LNCaP clone FGC (cell line): ENCODE measurements around the gene LANCL1.
"Not testable (repeated sequence)": the region's sequence is repeated elsewhere in the genome, so short reads cannot be mapped to it uniquely, and the experiment has no call there.

Experiments
- DNase-seq: peaks from one replicate; pipeline ENCODE4 v3.0.0-alpha.2; 2011; ENCODE audit warnings: low read depth
- H3K4me3 ChIP-seq: 2 replicates; pipeline ENCODE4 v1.5.1; 2011; ENCODE audit warnings: mild to moderate bottlenecking, low read depth, low read length, control low read depth
- CTCF ChIP-seq: IDR thresholded peaks from 2 replicates; pipeline ENCODE4 v1.5.1; 2012; ENCODE audit warnings: mild to moderate bottlenecking; ENCODE audit not compliant: control insufficient read depth, insufficient read depth; ENCODE audit errors: extremely low read depth

Gene LANCL1

DNA sequence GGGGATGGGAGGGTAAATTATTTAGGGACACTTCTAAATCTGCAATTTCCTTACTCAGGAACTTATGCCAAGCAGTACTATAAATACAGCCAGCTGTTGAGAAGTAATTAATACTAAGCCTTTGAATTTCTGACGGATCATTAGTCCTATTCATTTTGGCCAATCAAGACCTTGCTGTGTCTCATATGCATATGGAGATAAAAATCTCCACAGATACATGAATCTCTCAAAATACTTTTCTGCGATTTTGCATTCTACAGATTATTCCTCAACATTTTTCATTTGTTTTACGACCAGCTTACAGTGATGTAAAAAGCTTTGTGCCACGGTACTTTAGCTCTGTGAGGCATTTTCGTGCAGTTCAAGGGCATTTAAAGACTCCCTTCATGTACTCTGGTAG is 16.7 kb downstream of the LANCL1 start:
- no peak for DNase-seq
- H3K4me3 ChIP-seq = no peak overlapping the region
- no peak for TF ChIP-seq CTCF

- TF ChIP-seq CTCF = no peak
- H3K4me3 ChIP-seq = no peak overlapping the region
- no peak for DNase-seq
Observed at GRCh38 chr2:210459407-210459806, 17.2 kb downstream of the LANCL1 start.

- TF ChIP-seq CTCF = no peak
- no peak for DNase-seq
- no peak overlapping the region for H3K4me3 ChIP-seq
Observed at GRCh38 chr2:210458395-210458794, 18.2 kb downstream of the LANCL1 start.

- no peak for TF ChIP-seq CTCF
- H3K4me3 ChIP-seq = no peak overlapping the region
- DNase-seq = no peak
Observed at GRCh38 chr2:210456571-210456970, 20.0 kb downstream of the LANCL1 start.

DNA sequence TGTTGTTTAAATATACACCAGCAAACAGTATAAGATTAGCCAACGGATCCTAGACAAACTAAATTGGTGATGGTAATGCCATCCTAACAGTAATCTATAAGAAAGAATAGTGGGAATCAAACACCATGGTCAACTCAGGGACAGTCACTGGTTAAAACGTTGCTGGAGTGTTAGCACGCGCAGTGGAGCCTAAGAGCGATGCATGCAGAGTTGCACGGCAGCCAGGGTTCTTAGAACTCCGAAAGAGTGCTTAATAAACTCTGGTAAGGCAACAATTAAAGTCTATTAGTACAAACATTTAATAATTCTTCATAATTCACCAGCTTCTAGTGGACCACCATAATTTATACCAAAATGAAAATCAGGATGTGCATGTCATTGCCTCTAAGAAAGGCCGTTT is 22.2 kb downstream of the LANCL1 start:
- DNase-seq = no peak
- H3K4me3 ChIP-seq = no peak overlapping the region
- no peak for TF ChIP-seq CTCF

DNA sequence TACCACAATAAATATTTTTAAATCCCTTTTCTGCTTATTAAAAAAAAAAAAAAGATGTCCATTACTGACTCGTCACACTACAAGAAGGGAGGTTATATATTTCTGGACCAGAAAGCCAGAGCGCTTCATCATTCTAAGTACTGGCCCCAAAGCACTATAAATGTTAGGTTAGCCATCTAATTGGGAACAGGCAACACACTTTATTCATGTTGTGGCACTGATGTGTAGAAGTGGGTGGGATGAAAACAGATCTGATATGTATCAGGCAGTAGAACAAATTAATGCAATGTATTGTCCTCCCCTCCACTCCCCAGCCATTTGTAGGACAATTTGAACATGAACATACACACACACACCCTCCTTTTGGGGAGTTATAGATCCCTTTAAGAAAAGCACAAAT is 24.4 kb downstream of the LANCL1 start:
- no peak overlapping the region for H3K4me3 ChIP-seq
- no peak for TF ChIP-seq CTCF
- DNase-seq = no peak

DNA sequence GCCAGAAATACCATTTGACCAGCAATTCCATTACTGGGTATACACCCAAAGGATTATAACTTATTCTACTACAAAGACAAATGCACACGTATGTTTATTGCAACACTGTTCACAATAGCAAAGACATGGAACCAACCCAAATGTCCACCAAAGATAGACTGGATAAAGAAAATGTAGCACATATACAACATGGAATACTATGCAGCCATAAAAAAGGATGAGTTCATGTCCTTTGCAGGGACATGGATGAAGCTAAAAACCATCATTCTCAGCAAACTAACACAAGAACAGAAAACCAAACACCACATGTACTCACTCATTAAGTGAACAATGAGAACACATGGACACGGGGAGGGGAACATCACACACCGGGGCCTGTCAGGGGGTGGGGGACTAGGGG is 25.6 kb downstream of the LANCL1 start:
- not testable (repeated sequence) for DNase-seq, H3K4me3 ChIP-seq

DNA sequence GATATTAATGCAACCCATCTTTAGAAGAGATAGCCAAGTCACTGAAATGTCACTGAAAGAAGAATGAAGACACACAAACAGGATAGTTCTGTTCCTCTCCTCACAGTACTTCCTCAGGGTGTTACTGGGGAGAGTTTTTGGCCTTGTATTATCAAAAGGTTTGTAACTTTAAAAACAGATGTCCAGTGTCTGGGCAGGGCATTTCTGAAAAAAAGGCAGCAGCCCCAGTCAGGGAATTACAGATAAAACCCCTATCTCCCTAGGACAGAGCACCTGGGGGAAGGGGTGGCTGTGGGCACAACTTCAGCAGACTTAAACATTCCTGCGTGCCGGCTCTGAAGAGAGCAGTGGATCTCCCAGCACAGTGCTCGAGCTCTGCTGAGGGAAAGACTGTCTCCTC is 30.8 kb downstream of the LANCL1 start:
- H3K4me3 ChIP-seq = no peak overlapping the region
- DNase-seq = no peak
- no peak for TF ChIP-seq CTCF
